PC-3 (cell line): ENCODE measurements around the gene ARHGEF17.

Experiments
- EZH2phosphoT487 ChIP-seq: fragments of 300-600 bp; sonication (generic); IDR thresholded peaks from 2 replicates; pipeline ENCODE4 v1.6.1; 2018; ENCODE audit warnings: mild to moderate bottlenecking, antibody characterized with exemption, low read length, borderline replicate concordance
- TF ChIP-seq, protein P1 (sequence below): fragments of 300-600 bp; sonication (generic); conservative IDR thresholded peaks from 2 replicates; pipeline ENCODE4 v1.5.1; 2017; ENCODE audit warnings: antibody characterized with exemption, low read depth, mild to moderate bottlenecking, low read length

DNA sequence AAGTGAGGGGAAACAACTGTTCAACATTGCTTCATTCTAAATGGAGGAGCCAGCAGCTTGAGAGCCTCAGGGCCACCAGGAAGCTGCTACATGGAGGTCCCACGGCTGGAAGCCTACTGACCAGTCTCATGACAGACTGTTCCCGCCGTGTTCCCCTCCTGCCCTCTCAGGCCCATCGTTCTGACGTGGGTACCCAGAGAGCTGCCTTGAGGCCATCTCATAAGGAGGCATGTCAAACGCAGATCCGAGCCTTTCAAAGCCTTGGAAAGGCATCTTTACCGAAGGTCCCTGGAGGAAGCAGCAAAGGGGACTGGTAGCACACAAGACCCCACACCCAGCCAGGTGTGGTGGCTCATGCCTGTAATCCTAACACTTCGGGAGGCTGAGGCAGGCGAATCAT is 8.3 kb upstream of the ARHGEF17 start:
- TF ChIP-seq, protein P1, sequence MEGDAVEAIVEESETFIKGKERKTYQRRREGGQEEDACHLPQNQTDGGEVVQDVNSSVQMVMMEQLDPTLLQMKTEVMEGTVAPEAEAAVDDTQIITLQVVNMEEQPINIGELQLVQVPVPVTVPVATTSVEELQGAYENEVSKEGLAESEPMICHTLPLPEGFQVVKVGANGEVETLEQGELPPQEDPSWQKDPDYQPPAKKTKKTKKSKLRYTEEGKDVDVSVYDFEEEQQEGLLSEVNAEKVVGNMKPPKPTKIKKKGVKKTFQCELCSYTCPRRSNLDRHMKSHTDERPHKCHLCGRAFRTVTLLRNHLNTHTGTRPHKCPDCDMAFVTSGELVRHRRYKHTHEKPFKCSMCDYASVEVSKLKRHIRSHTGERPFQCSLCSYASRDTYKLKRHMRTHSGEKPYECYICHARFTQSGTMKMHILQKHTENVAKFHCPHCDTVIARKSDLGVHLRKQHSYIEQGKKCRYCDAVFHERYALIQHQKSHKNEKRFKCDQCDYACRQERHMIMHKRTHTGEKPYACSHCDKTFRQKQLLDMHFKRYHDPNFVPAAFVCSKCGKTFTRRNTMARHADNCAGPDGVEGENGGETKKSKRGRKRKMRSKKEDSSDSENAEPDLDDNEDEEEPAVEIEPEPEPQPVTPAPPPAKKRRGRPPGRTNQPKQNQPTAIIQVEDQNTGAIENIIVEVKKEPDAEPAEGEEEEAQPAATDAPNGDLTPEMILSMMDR: no peak
- no peak for TF ChIP-seq EZH2phosphoT487
